DOHH2 (cell line): ENCODE data around the gene DSTYK.

Source experiments
- H3F3A ChIP-seq: fragments of 200-600 bp; sonication (generic), shearing (Covaris generic); 2 replicates; pipeline ENCODE4 v1.6.0; 2016; ENCODE audit warnings: antibody characterized with exemption, mild to moderate bottlenecking; ENCODE audit not compliant: control insufficient read depth, insufficient read depth
- H3K27ac ChIP-seq: fragments of 200-600 bp; sonication (generic); 2 replicates; pipeline ENCODE4 v1.5.1; 2014; ENCODE audit warnings: low read depth, mild to moderate bottlenecking, low read length, moderate library complexity
- H3K27me3 ChIP-seq: fragments of 200-600 bp; sonication (generic); 2 replicates; pipeline ENCODE4 v1.6.1; 2014; ENCODE audit warnings: mild to moderate bottlenecking, low read length, mixed read lengths; ENCODE audit not compliant: control insufficient read depth
- H3K36me3 ChIP-seq: fragments of 200-600 bp; sonication (generic); 2 replicates; pipeline ENCODE4 v1.6.1; 2014; ENCODE audit warnings: mild to moderate bottlenecking, low read length, moderate library complexity, mixed read lengths; ENCODE audit not compliant: control insufficient read depth
- H3K4me1 ChIP-seq: fragments of 200-600 bp; sonication (generic); 2 replicates; pipeline ENCODE4 v1.6.1; 2014; ENCODE audit warnings: mild to moderate bottlenecking, low read length, mixed read lengths; ENCODE audit not compliant: control insufficient read depth
- H3K4me2 ChIP-seq: fragments of 200-600 bp; sonication (generic); 2 replicates; pipeline ENCODE4 v1.6.0; 2014; ENCODE audit warnings: mild to moderate bottlenecking, low read length, moderate library complexity
- H3K4me3 ChIP-seq: fragments of 200-600 bp; sonication (generic); 2 replicates; pipeline ENCODE4 v1.5.1; 2014; ENCODE audit warnings: mild to moderate bottlenecking, low read length, mixed read lengths
- H3K79me2 ChIP-seq: fragments of 200-600 bp; sonication (generic); 2 replicates; pipeline ENCODE4 v1.6.1; 2014; ENCODE audit warnings: mild to moderate bottlenecking, low read length, mixed read lengths; ENCODE audit not compliant: control insufficient read depth
- H3K9me2 ChIP-seq: fragments of 200-600 bp; sonication (generic); replicated peaks from 2 replicates; pipeline ENCODE4 v1.6.1; 2014; ENCODE audit warnings: mild to moderate bottlenecking, low read length, mixed read lengths; ENCODE audit not compliant: control insufficient read depth
- H3K9me3 ChIP-seq: fragments of 200-600 bp; sonication (generic); 2 replicates; pipeline ENCODE4 v1.6.1; 2014; ENCODE audit warnings: antibody characterized with exemption, low read length, mixed read lengths; ENCODE audit not compliant: control insufficient read depth, insufficient read depth
- H4K20me1 ChIP-seq: fragments of 200-600 bp; sonication (generic); 2 replicates; pipeline ENCODE4 v1.6.0; 2014; ENCODE audit warnings: low read depth, mild to moderate bottlenecking, antibody characterized with exemption, low read length, moderate library complexity; ENCODE audit not compliant: control insufficient read depth, insufficient read depth
- CTCF ChIP-seq: fragments of 200-600 bp; sonication (generic); IDR thresholded peaks from one replicate; pipeline ENCODE4 v1.5.1; 2014; ENCODE audit warnings: antibody characterized with exemption, mild to moderate bottlenecking, low read depth, low read length; ENCODE audit not compliant: poor library complexity, severe bottlenecking
- EZH2phosphoT487 ChIP-seq: fragments of 200-600 bp; sonication (generic); IDR thresholded peaks from 2 replicates; pipeline ENCODE4 v1.6.1; 2017; ENCODE audit warnings: borderline replicate concordance, mild to moderate bottlenecking, antibody characterized with exemption, low read length, moderate library complexity, mixed read lengths

The DSTYK gene

GRCh38 chr1:205237526-205238484 is 26.3 kb upstream of the DSTYK start:
- H3K4me2 ChIP-seq: no peak overlapping the region

GRCh38 chr1:205236951-205237475 is 25.5 kb upstream of the DSTYK start:
- H3K4me2 ChIP-seq: no peak overlapping the region
- no peak overlapping the region for H3K27ac ChIP-seq
- no peaks in the 10 kb centered on the region for H3K9me2 ChIP-seq
- TF ChIP-seq EZH2phosphoT487 (no peak), CTCF (no peak)
- no peak overlapping the region for H3K4me3 ChIP-seq
- H4K20me1 ChIP-seq: no peaks in the 10 kb centered on the region
- H3K27me3 ChIP-seq: peaks cover 52% of the 10 kb centered on the region
- H3K36me3 ChIP-seq: no peaks in the 10 kb centered on the region
- H3K79me2 ChIP-seq: no peaks in the 10 kb centered on the region
- H3K4me1 ChIP-seq: no peaks in the 10 kb centered on the region
- H3K9me3 ChIP-seq: no peaks in the 10 kb centered on the region
- H3F3A ChIP-seq: no peaks in the 10 kb centered on the region

More at GRCh38 chr1:205237526-205238484, 26.3 kb upstream of the DSTYK start:
- Histone ChIP-seq H3K27me3 (peaks cover 52% of the 10 kb centered on the region), H3K79me2 (no peaks in the 10 kb centered on the region), H3K27ac (no peak overlapping the region), H3K9me2 (no peaks in the 10 kb centered on the region), H4K20me1 (no peaks in the 10 kb centered on the region), H3K4me1 (no peaks in the 10 kb centered on the region), H3K4me3 (no peak overlapping the region), H3K9me3 (no peaks in the 10 kb centered on the region), H3F3A (no peaks in the 10 kb centered on the region), H3K36me3 (no peaks in the 10 kb centered on the region)
- TF ChIP-seq CTCF (no peak), EZH2phosphoT487 (0 out of 2 replicates have a peak, but pooled peaks have one; percentile 24)

- no peaks in the 10 kb centered on the region for H3K4me1 ChIP-seq
- no peaks in the 10 kb centered on the region for H3F3A ChIP-seq
Measured at GRCh38 chr1:205236526-205236925, 25.0 kb upstream of the DSTYK start.

More at GRCh38 chr1:205236526-205236925, 25.0 kb upstream of the DSTYK start:
- no peak overlapping the region for H3K4me2 ChIP-seq
- no peak for TF ChIP-seq CTCF
- no peak for TF ChIP-seq EZH2phosphoT487
- H3K79me2 ChIP-seq: no peaks in the 10 kb centered on the region
- no peaks in the 10 kb centered on the region for H3K36me3 ChIP-seq
- H3K4me3 ChIP-seq: no peak overlapping the region
- no peak overlapping the region for H3K27ac ChIP-seq
- no peaks in the 10 kb centered on the region for H4K20me1 ChIP-seq
- no peaks in the 10 kb centered on the region for H3K9me3 ChIP-seq
- peaks cover 52% of the 10 kb centered on the region for H3K27me3 ChIP-seq
- no peaks in the 10 kb centered on the region for H3K9me2 ChIP-seq
